Stimulated activated CD8-positive, alpha-beta memory T cell treated with anti-CD3 and anti-CD28 coated beads, Interleukin-4, amount 100 ng/mL, for 24 hours (primary cell): ENCODE results near the gene POGZ.

Experiments
- DNase-seq: peaks from one replicate; pipeline ENCODE4 v3.0.0-alpha.2; 2020; ENCODE audit warnings: low read depth

POGZ gene

GRCh38 chr1:151371370-151372057, 87.8 kb downstream of the POGZ start:
- DNase-seq: no peak

DNA sequence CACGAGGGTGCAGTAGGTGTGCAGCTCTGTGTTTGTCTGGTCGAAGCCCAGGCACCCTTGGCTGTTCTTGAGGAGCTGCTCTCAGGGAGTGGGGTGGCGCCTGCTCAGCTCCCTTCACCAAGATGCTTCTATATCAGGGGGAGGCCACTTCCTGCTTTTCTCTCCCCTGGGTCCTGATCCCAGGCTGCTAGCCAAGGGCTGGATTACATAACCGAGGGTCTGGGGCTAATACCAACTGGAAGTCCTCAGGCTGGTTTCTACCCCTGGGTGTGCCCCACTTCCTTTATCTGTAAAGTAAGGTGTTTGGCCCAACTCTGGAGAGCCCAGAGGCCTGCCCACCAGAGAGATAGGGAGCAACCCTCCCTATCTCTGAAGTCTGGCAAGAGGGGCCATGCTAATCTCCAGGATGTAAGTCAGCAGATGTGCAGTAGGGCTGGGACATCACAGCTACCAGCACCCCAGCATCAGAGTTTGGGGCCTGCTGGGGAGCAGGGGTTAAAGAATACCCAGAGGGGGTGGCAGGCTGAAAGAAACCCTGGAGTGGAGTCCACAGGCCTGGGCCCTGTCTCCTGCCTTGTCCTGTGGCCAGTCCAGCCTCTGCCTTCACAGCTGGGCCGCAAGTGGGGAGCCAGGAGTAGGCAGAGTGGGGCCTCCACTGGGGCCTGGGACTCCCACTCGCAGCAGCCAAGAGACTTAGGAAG, 88.9 kb downstream of the POGZ start:
- DNase-seq: no peak

GRCh38 chr1:151369621-151370048, 89.7 kb downstream of the POGZ start:
- no peak for DNase-seq

GRCh38 chr1:151369302-151369610, 90.0 kb downstream of the POGZ start:
- no peak for DNase-seq

- no peak for DNase-seq
Measured at GRCh38 chr1:151368393-151369301, 90.6 kb downstream of the POGZ start.

DNA sequence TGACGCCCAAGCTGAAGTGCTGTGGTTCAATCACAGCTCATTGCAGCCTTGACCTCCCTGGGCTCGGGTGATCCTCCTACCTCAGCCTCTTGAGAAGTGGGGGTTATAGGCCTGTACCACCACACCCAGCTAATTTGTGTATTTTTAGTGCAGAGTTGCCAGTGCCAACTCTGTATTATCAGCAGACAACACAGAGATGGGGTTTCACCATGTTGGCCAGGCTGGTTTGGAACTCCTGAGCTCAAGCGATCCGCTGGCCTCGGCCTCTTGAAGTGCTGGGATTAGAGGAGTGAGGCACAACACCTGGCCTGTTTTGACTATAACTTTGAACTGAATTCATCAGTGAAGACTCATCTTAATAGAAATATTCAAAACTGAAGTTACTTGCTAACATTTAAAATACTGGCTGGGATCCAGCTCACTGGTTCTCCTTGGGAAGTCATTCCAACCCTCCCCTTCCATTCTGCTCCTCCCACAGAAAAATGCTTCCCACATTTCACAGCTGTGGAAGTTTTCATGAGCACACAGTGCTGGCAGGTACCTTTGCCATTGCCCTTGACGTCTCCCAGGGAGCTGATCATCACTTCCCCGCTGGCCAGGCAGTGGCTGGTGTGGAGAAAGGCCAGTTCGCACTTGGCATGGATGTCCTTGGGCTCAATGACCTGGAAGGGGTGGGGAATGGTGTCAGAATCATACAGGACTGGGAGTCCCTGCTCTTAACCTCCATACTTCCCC, 91.5 kb downstream of the POGZ start:
- no peak for DNase-seq

DNA sequence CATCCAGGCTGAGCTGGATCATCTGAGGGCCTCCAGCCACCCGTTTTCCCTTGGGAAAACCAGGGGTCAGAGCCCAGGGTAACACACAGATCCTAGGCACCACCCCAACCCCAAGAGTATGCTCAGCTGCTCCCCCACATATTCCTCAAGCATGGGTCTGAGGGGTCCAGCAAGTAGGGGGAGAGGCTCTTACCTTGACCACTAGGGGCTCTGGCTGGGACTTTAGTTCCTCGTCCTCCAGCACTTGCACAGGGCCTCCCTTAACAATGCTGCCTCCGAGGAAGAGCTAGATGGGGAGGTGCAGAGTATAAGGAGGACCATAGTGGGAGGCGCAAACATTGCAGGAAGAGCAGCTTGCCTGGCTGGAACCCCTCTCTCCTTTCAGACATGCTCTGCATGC, 94.3 kb downstream of the POGZ start:
- DNase-seq: no peak

- no peak for DNase-seq
Measured at GRCh38 chr1:151362308-151363155, 96.8 kb downstream of the POGZ start.

DNA sequence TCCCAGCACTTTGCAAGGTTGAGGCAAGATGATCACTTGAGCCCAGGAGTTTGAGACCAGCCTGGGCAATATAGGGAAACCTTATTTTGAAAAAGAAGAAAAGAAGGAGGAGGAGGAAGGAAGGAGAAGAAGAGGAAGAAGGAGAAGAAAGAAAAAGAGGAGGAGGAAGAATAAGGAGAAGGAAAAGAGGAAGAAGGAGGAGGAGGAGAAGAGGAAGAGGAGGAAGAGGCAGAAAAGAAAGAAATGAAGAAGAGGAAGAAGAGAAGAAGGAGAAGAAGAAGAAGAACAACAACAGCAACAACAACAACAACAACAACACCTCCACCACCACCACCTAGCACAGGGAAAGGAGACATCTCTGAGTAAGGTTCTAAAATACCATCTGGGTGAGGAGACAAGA, 97.4 kb downstream of the POGZ start:
- no peak for DNase-seq

- DNase-seq: no peak
Measured at GRCh38 chr1:151356696-151357095, 102.6 kb downstream of the POGZ start.
